Peyer's patch (tissue), 4 donors: ENCODE results near the gene ZFP28. TPM values are rescaled to one million over a fixed set of nuclear protein-coding genes. Genes with fewer than 3 reads are reported as not detected.

ENCODE experiments used
- DNase-seq, 3 donors: peaks; one replicate each; pipeline ENCODE4 v3.0.0-alpha.2; 2017 to 2019
- H3K27ac ChIP-seq, 4 donors: fragments of 200-600 bp; sonication (generic); one replicate each; pipeline ENCODE4 v1.5.1; 2016 to 2019
- H3K27me3 ChIP-seq, 2 donors: fragments of 200-600 bp; sonication (generic); one replicate each; pipeline ENCODE4 v1.5.1; 2019
- H3K36me3 ChIP-seq, 3 donors: fragments of 200-600 bp; sonication (generic); one replicate each; pipeline ENCODE4 v1.5.1; 2016 to 2019
- H3K4me1 ChIP-seq, 4 donors: fragments of 200-600 bp; sonication (generic); one replicate each; pipeline ENCODE4 v1.5.1; 2016 to 2019
- H3K4me3 ChIP-seq, 4 donors: fragments of 200-600 bp; sonication (generic); 1 replicate in 3 of 4; 2 replicates in 1 of 4; pipeline ENCODE4 v1.5.1; 2016 to 2019; ENCODE audit warnings: mild to moderate bottlenecking in 1 of 4
- H3K9me3 ChIP-seq, 4 donors: fragments of 200-600 bp; sonication (generic); one replicate each; pipeline ENCODE4 v1.5.1; 2016 to 2019; ENCODE audit warnings: mild to moderate bottlenecking in 1 of 4
- CTCF ChIP-seq, 6 experiments: fragments of 450-650 bp in 4 of 6; fragments of 200-600 bp in 2 of 6; sonication (generic) in 1 of 6; IDR thresholded peaks; one replicate each; pipeline ENCODE4 v1.5.1; 2017 to 2019; ENCODE audit warnings: antibody characterized with exemption in 6 of 6, mild to moderate bottlenecking in 3 of 6, moderate library complexity in 1 of 6
- POLR2A ChIP-seq, 2 donors: fragments of 450-650 bp; IDR thresholded peaks; one replicate each; pipeline ENCODE4 v1.5.1; 2017; ENCODE audit warnings: antibody characterized with exemption in 2 of 2, mild to moderate bottlenecking in 2 of 2, moderate library complexity in 2 of 2
- total RNA-seq, 4 donors: library from RNA; depleted of rRNA; stranded (reverse); fragments of >200 nt; gene quantifications; one replicate each; pipeline ENCODE4 v1.1.0, GENCODE V29; 2016

ZFP28 gene
- total RNA-seq, 4 donors from 2014 or later: 3.9 to 28.9 (median 8.1) TPM

- peaks cover 0 to 8% (median 2%) of the 10 kb centered on the region in 4 donors for H3K4me1 ChIP-seq
- H3K36me3 ChIP-seq: peaks cover 0 to 12% (median 0%) of the 10 kb centered on the region in 3 donors
- no peak overlapping the region for H3K27ac ChIP-seq
- no peaks in the 10 kb centered on the region for H3K27me3 ChIP-seq
- TF ChIP-seq CTCF (IDR thresholded peaks at IDR 0.05): no peak
- TF ChIP-seq POLR2A (IDR thresholded peaks at IDR 0.05): no peak
- no peak for DNase-seq
- H3K4me3 ChIP-seq: no peak overlapping the region
- H3K9me3 ChIP-seq: peaks cover 0 to 7% (median 0%) of the 10 kb centered on the region in 4 donors
These were observed 57.9 kb downstream of the ZFP28 start for GRCh38 chr19:56596676-56597075.

GRCh38 chr19:56597696-56598095, 58.9 kb downstream of the ZFP28 start:
- peaks cover 0 to 8% (median 2%) of the 10 kb centered on the region in 4 donors for H3K4me1 ChIP-seq
- DNase-seq: no peak
- no peak overlapping the region for H3K4me3 ChIP-seq
- no peak overlapping the region for H3K27ac ChIP-seq
- no peak for TF ChIP-seq CTCF (IDR thresholded peaks at IDR 0.05)
- H3K27me3 ChIP-seq: no peaks in the 10 kb centered on the region
- peaks cover 0 to 7% (median 0%) of the 10 kb centered on the region in 4 donors for H3K9me3 ChIP-seq
- H3K36me3 ChIP-seq: peaks cover 0 to 22% (median 0%) of the 10 kb centered on the region in 3 donors

- Histone ChIP-seq H3K27ac (no peak overlapping the region), H3K9me3 (peaks cover 0 to 35% (median 2%) of the 10 kb centered on the region in 4 donors)
These were observed 62.6 kb downstream of the ZFP28 start for GRCh38 chr19:56601375-56601774.

GRCh38 chr19:56603829-56604228, 65.1 kb downstream of the ZFP28 start:
- no peak overlapping the region for H3K27ac ChIP-seq
- TF ChIP-seq CTCF (IDR thresholded peaks at IDR 0.05): no peak
- TF ChIP-seq POLR2A (IDR thresholded peaks at IDR 0.05): no peak
- DNase-seq: no peak
- H3K4me1 ChIP-seq: no peaks in the 10 kb centered on the region
- H3K9me3 ChIP-seq: peaks cover 0 to 53% (median 6%) of the 10 kb centered on the region in 4 donors
- H3K36me3 ChIP-seq: peaks cover 0 to 35% (median 0%) of the 10 kb centered on the region in 3 donors
- H3K4me3 ChIP-seq: no peak overlapping the region
- no peaks in the 10 kb centered on the region for H3K27me3 ChIP-seq

More at GRCh38 chr19:56601375-56601774, 62.6 kb downstream of the ZFP28 start:
- H3K4me3 ChIP-seq: no peak overlapping the region
- peaks cover 0 to 35% (median 0%) of the 10 kb centered on the region in 3 donors for H3K36me3 ChIP-seq
- TF ChIP-seq CTCF (IDR thresholded peaks at IDR 0.05) (no peak), POLR2A (IDR thresholded peaks at IDR 0.05) (no peak)
- no peaks in the 10 kb centered on the region for H3K27me3 ChIP-seq
- no peak for DNase-seq
- peaks cover 0 to 2% (median 0%) of the 10 kb centered on the region in 4 donors for H3K4me1 ChIP-seq

Other genes starting within 250 kb of the ZFP28 start
- gene ZSCAN5A, start 224.1 kb upstream of the ZFP28 start, total RNA-seq: 10 to 100 TPM; 14.9 to 19.0 (median 15.3) TPM
- gene ZNF582, start 145.4 kb upstream of the ZFP28 start, total RNA-seq: 10 to 100 TPM in 1 of 4 donors, 1 to 10 TPM in 3; 1.9 to 10.7 (median 3.0) TPM
- gene ZNF583, start 134.6 kb upstream of the ZFP28 start, total RNA-seq: 1 to 10 TPM; 1.3 to 3.6 (median 3.3) TPM
- under 1 TPM in 2 of 4 donors, not detected in 2; 0.54 to 0.95 TPM for gene ZNF667, start 61.6 kb upstream of the ZFP28 start, total RNA-seq
- 1 to 10 TPM; 1.1 to 7.4 (median 2.1) TPM for gene ZNF471, start 31.1 kb upstream of the ZFP28 start, total RNA-seq
- gene ZNF470, start 28.5 kb downstream of the ZFP28 start, total RNA-seq: 1 to 10 TPM in 3 of 4 donors, under 1 TPM in 1; 0.53 to 7.4 (median 3.0) TPM
- gene ZNF71, start 56.4 kb downstream of the ZFP28 start, total RNA-seq: 1 to 10 TPM; 3.0 to 7.5 (median 6.8) TPM
- 1 to 10 TPM in 1 of 4 donors, not detected in 3; 2.1 TPM for gene SMIM17, start 104.2 kb downstream of the ZFP28 start, total RNA-seq
- gene ZNF835, start 132.8 kb downstream of the ZFP28 start, total RNA-seq: 1 to 10 TPM in 3 of 4 donors, under 1 TPM in 1; 0.94 to 1.7 (median 1.2) TPM